HepG2 (cell line): ENCODE data around the gene CUL4A.

Source experiments
- KIAA2018 ChIP-seq: sonication (generic); formaldehyde crosslinking; IDR thresholded peaks from 2 replicates; pipeline ENCODE4 v1.5.0; 2020; ENCODE audit warnings: mild to moderate bottlenecking, missing genetic modification reagents, borderline replicate concordance
- ZBTB14 ChIP-seq: sonication (generic); formaldehyde crosslinking; IDR thresholded peaks from 2 replicates; pipeline ENCODE4 v1.4.0; 2020; ENCODE audit warnings: missing genetic modification reagents
- ZNF264 ChIP-seq: sonication (generic); formaldehyde crosslinking; IDR thresholded peaks from 2 replicates; pipeline ENCODE4 v1.4.0; 2020; ENCODE audit warnings: missing genetic modification reagents
- ZNF274 ChIP-seq: sonication (generic); formaldehyde crosslinking; IDR thresholded peaks from 2 replicates; pipeline ENCODE4 v1.5.1; 2020; ENCODE audit warnings: mild to moderate bottlenecking, missing genetic modification reagents

DNA sequence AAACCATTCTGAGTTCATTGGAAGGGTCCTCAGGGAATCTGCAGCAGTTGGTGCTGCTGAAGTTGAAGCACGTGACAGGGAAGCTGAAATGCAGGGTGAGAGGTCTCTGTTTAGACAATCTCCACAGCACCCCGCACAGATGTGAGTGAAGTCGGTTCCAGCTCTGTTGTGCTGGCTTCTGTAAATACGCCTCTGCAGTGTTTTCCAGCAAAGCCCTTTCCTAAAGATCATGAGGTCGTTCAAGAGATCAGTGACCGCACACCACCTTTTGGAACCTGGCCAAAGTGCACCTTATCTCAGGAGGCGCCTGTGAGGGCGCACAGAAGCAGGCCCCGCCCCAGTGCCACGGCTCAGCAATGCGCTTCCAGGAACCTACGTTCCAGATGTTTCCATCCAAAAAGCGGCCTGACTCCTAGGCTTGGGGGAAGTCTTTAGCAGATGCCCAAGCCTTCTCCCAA is 10.8 kb downstream of the CUL4A start:
- no peak for TF ChIP-seq ZBTB14
- TF ChIP-seq ZNF264 (CRISPR knock-in tag): no peak
- no peak for TF ChIP-seq ZNF274 (CRISPR knock-in tag)
- TF ChIP-seq KIAA2018 (CRISPR knock-in tag): no peak
